NAMALWA (cell line): ENCODE data around the gene NCBP3.
"Not testable (repeated sequence)": the region's sequence is repeated elsewhere in the genome, so short reads cannot be mapped to it uniquely, and the experiment has no call there.

Experiments used
- DNase-seq: peaks from one replicate; pipeline ENCODE4 v3.0.0-alpha.2; 2015; ENCODE audit warnings: low spot score

The NCBP3 gene

GRCh38 chr17:3879591-3880417 lies 33.8 kb upstream of the NCBP3 start:
- DNase-seq: no peak

DNA sequence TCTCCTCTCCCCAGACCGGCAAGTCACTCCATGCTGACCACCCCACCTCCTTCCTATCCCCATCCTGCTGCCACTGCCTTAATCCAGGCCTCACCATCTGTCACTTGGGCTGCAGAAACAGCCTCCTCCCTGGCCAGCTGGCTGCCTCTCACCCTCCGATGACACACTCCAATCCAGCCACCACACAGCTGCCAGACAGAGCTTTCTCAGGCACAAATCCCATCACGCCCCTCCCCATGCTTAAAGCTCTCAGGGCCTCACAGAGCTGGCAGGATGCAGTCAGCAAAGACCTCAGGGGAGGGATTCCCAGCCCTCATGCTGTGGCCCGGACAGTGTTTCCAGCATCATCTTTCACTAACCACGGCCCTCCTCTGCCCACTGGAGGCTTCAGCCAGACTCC lies 33.1 kb upstream of the NCBP3 start:
- no peak for DNase-seq

GRCh38 chr17:3877220-3877619 lies 31.2 kb upstream of the NCBP3 start:
- no peak for DNase-seq

GRCh38 chr17:3875317-3875716 lies 29.3 kb upstream of the NCBP3 start:
- DNase-seq: no peak

DNA sequence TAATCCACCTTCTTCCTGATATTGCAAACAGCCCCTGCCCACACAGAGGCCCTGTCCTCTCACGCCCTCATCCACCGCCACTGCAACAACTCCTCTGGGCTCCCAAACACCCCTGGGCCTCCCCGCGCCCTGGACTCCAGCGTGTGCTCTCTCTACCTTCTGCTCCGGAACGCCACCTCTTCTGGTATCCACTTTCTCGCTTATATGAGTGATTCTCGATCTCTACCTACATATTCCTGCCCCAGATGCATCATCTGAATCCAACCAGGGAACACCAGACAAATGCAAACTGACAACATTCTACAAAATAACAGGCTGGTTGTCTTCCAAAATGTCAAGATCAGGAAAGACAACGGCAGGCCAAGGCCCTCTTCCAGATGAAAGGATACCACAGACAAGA lies 27.8 kb upstream of the NCBP3 start:
- no peak for DNase-seq

- no peak for DNase-seq
Observed at GRCh38 chr17:3870871-3871306, 24.8 kb upstream of the NCBP3 start.

GRCh38 chr17:3867606-3868005 lies 21.6 kb upstream of the NCBP3 start:
- DNase-seq: no peak

DNA sequence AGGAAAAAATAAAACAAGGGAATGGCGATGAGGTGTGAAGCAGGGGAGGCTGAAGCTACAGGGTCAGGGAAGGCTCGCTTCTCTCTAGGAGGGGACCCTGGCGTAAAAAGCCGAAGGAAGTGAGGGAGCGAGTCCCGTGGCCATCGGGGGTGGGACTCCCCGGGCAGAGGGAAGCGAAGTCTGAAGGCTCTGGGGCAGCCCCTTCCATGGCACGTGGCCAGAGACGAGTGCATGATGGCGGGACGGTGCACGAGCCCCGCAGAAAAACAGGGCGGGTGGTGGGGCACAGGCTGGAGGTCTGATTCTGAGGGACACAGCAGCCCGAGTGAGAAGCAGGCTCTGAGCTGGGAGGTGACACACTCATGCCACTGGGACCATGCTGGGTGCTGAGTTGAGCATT lies 21.1 kb upstream of the NCBP3 start:
- DNase-seq: no peak

DNA sequence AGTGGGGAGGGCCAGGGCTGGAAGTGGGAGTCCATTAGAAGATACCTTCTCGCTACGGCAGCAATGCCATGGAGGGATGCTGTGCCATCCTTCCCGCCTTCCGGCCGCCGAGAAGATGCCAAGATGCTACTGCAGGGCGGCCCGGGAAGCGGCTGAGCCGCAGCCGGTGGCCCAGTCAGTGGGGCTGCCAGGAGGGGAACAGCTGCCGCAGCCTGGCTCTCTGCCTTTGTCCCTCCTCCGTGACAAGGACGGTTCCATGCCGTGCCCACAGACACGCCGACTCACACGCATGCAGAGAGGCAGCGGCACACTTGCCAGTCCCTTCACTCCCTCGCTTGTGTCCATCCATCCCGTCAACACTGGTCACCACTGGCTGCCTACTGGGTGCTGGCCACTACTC lies 20.2 kb upstream of the NCBP3 start:
- DNase-seq: no peak

DNA sequence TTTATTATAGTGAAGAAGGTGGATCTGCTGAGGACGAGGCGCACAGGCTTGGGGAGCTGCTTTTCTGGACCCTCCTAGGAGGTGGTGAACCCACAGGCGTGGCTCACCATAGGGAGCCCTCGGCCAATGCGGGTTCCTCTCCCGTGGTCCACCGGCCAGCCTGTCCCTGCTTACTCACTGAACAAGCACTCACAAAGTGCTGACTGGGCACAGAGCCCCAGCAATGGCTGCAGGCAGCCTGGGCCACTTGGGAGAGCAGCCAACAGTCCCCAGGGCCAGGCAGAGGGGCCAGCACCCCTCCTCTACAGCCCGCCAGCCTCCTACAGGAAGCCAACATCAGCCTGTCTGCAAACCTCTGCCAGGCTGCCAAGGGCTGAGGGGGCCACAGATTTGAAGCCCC lies 19.1 kb upstream of the NCBP3 start:
- DNase-seq: no peak

DNA sequence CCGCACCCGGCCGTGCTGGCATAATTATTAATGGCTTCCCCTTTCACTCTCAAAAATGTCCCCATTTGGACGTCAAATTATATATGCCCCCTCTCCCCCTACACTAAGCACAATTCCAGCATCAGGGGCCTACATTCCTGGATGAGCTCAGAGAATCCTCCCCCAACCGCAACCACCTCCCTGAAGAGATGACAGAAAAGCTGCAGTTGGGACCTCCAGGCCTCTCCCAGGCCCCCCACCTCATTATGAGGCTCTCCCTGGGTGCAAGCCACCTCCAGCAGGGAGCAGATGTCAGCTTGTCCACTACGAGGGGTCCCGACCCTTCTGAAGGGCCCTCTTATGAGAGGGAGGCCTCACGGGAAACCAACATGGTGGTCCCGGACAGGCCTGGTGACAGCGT lies 18.5 kb upstream of the NCBP3 start:
- DNase-seq: no peak

DNA sequence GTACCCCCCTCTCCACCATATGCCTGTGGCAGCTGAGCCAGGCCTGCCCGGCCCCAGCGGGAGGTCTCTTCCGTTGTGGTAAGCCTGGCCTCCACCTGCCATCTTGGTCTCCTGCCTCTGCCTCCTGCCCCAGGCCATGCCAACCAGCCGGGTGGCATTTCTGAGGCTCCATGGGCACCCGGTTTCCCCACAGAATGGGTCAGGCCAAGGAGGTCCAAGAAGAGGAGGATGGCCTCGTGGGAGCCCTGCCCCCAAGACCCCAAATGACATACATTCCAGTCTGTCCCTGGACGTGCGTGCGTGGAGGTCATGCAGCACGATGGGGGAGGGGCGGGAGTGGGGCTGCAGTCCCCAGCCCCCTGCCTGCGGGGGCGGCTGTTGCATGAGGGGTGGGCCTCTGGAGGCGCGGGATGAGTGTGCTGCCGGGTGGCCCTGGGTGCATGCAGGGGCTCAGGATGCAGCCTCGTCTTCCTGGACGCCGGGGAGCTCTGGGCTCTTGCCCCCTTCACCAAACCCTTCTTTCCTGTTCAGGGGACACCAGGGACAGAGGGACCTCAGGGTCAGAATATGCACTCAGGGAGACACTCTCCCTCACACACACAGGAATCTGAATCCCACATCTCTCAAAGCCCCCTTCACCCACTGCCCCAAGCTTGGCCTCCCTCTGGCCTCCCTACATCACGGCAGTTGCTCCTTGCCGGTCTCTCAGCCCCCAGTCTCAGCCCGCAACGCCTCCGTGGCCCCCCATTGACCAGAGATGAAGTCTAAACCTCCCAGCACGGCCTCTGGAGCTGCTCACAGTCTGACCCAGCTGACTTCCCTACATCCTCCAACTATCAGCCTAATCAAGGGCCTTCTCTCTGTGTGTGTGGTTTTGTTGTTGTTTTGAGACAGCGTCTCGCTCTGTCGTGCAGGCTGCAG lies 16.0 kb upstream of the NCBP3 start:
- no peak for DNase-seq

GRCh38 chr17:3860939-3861700 lies 15.1 kb upstream of the NCBP3 start:
- DNase-seq: no peak

GRCh38 chr17:3859940-3860339 lies 13.9 kb upstream of the NCBP3 start:
- DNase-seq: no peak

DNA sequence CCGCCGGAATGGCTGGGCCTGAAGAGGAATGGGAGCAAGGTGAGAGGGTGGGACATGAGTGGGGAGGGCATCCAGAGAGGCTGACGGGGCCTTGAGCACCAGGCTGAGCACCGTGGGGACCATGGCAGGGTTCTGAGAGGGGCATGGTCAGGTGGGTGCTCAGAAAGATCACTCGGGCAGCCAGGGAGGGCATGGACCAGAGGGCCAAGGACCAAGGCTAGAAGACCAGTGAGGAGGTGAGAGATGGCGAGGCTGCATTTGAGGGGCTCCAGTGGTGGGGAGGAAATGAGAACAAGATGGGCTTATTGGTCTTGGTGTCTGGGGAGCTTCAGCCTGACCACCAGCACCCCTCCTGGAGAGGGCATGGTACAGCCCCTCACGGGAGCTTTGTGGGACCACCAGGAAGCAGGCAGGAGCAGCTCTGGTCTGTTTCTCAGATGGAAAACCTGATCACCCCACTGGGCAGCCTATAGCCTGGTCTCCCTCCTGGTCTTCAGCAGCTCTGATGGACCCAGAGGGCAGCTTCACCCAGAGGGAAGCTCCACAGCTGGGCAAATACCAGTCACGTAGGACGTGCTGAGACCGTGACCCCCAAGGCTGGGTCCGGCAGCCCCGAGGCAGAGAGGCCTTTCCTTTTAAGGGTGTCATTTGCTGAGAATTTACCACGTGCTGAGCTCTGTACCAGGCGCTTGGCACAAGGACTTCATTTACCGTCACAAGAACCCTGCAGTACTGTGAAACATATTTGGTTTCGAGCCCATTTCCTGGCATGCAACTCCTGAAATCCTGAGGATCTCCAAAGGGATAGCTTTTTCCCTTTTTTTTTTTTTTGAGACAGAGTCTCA lies 11.4 kb upstream of the NCBP3 start:
- no peak for DNase-seq

DNA sequence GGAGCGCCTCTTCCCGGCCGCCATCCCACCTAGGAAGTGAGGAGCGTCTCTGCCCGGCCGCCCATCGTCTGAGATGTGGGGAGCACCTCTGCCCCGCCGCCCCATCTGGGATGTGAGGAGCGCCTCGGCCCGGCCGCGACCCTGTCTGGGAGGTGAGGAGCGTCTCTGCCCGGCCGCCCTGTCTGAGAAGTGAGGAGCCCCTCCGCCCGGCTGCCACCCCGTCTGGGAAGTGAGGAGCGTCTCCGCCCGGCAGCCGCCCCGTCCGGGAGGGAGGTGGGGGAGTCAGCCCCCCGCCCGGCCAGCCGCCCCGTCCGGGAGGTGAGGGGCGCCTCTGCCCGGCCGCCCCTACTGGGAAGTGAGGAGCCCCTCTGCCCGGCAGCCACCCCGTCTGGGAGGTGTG lies 8.2 kb upstream of the NCBP3 start:
- DNase-seq: not testable (repeated sequence)

GRCh38 chr17:3852561-3852960 lies 6.5 kb upstream of the NCBP3 start:
- no peak for DNase-seq

DNA sequence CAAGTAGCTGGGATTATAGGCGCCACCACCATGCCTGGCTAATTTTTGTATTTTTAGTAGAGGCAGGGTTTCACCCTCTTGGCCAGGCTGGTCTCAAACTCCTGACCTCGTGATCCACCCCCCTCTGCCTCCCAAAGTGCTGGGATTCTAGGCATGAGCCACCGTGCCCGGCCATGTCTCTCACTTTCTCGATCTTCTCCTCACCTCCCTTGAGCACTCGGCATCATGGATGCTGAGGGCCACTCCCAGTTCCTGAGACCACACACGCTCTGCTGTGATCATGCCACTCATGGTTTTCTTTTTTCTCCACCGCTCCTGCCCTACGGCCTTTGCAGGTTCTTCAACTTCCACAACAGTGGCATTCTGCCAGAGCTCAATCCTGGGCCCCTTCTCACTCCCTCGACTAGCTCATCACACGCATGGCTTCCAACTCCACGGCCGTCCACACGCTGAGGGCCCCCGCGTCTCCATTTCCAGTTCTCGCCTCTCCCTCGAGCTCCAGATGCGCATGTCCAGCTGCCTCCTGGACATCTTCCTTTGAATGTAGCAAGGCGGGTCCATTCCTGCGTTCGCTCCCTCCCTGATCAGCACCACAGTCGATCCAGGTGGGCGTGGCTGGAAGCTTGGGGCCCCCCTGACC lies 5.5 kb upstream of the NCBP3 start:
- no peak for DNase-seq

- DNase-seq: no peak
Observed at GRCh38 chr17:3848229-3848835, 2.3 kb upstream of the NCBP3 start.

DNA sequence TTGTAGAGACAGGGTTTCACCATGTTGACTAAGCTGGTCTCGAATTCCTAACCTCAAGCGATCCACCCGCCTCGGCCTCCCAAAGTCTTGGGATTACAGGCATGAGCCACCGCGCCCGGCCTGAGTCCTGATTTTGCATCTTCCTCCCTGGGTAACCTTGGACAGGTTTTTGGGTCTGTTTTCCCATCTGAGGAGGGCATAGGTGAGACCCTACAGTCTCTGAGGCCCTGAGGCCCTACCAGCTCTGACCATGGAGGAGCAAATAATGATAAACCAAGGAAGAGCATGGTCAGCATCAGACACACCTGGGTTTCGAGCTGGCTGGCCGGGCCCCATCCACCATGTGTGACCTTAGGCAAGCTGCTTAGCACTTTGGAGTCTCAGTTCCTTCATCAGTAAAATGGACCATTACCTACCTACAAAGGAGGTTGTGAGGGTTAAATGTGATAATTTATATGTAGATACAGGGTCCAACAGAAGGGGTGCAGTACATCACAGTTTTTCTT lies 1.2 kb upstream of the NCBP3 start:
- DNase-seq: no peak
